ENCODE data around the gene C1QTNF8. TPM values are rescaled to one million over a fixed set of nuclear protein-coding genes. Genes with fewer than 3 reads are reported as not detected.

Gene C1QTNF8
- total and polyA plus RNA-seq, 4 donors, result not detected

DNA sequence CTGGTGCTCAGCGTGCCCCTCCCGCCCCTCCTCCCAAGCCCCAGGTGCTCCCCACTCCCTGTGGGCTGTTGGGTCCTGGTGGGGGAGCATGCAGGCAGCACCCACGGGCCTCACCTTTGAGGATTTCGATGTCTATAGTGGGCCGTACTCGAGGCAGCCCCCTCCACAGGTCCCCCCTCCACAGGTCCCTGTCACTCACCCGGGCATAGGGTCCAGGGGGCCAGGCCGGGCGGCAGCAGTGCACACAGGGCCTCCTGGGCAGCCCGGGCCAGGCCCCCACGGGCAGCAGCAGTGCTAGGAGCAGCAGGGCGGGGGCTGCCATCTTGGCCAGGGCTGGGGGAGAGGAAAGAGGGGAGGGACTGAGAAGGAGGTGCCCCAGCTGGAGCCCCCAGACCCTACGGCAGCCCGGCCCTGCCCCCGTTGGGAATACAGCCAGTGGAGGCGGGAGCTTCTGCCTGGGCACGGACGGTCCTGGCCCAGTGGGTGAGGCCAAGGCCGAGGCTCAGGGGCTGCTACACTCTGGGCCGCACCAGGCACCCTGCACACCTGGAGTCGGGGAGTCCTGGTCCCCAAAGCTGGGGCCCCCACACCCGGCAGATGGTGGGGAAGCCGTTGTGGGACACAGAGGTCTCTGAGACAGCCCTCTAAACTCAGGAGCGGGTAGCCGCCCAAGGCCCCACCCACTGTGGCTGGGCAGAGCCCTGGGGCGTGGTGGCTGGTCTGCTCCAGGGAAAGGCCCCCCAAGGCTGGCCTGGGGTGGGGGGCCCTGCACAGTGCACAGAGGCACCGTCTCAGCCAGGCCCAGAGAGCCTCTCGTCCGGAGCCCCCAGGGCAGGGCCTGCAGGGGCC lies 1.2 kb downstream of the C1QTNF8 start:
- DNase-seq (ENCODE audit: low spot score), result no peak
- H3K27ac ChIP-seq (ENCODE audit: low read depth in 1 of 2, low read length in 2 of 2), result no peak overlapping the region
- H3K4me3 ChIP-seq (ENCODE audit: low read depth in 1 of 3, low read length in 3 of 3), result no peak overlapping the region
- peaks cover 1 to 4% (median 3%) of the 10 kb centered on the region in 4 donors for H3K4me1 ChIP-seq (ENCODE audit: control insufficient read depth in 4 of 4, insufficient read depth in 4 of 4, low read length in 3 of 4)
- no peaks in the 10 kb centered on the region for H3K9me3 ChIP-seq (ENCODE audit: control insufficient read depth in 4 of 4, low read length in 3 of 4)
- WGBS, result 67% methylated on average over 29 of the region's 29 CpGs
- peaks cover 0 to 1% (median 0%) of the 10 kb centered on the region in 4 donors for H3K27me3 ChIP-seq (ENCODE audit: control insufficient read depth in 4 of 4, insufficient read depth in 4 of 4, low read length in 3 of 4)
- H3K9ac ChIP-seq (ENCODE audit: low read depth in 1 of 2, low read length in 2 of 2), result no peak overlapping the region
- H3K36me3 ChIP-seq (ENCODE audit: control insufficient read depth in 4 of 4, insufficient read depth in 3 of 4, low read depth in 1 of 4, low read length in 3 of 4), result no peaks in the 10 kb centered on the region
- TF ChIP-seq, protein P1, sequence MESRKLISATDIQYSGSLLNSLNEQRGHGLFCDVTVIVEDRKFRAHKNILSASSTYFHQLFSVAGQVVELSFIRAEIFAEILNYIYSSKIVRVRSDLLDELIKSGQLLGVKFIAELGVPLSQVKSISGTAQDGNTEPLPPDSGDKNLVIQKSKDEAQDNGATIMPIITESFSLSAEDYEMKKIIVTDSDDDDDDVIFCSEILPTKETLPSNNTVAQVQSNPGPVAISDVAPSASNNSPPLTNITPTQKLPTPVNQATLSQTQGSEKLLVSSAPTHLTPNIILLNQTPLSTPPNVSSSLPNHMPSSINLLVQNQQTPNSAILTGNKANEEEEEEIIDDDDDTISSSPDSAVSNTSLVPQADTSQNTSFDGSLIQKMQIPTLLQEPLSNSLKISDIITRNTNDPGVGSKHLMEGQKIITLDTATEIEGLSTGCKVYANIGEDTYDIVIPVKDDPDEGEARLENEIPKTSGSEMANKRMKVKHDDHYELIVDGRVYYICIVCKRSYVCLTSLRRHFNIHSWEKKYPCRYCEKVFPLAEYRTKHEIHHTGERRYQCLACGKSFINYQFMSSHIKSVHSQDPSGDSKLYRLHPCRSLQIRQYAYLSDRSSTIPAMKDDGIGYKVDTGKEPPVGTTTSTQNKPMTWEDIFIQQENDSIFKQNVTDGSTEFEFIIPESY (IDR thresholded peaks at IDR 0.05), result no peak
- no peak for TF ChIP-seq SP1 (IDR thresholded peaks at IDR 0.05)
- TF ChIP-seq EGR1 (IDR thresholded peaks at IDR 0.05; ENCODE audit: low read depth in 2 of 2), result no peak
- TF ChIP-seq GABPA (IDR thresholded peaks at IDR 0.05 in 1 of 2, conservative IDR thresholded peaks at IDR 0.05 in 1 of 2), result no peak
- TF ChIP-seq NR2F2 (IDR thresholded peaks at IDR 0.05), result no peak
- no peak for TF ChIP-seq YY1 (IDR thresholded peaks at IDR 0.05)

DNA sequence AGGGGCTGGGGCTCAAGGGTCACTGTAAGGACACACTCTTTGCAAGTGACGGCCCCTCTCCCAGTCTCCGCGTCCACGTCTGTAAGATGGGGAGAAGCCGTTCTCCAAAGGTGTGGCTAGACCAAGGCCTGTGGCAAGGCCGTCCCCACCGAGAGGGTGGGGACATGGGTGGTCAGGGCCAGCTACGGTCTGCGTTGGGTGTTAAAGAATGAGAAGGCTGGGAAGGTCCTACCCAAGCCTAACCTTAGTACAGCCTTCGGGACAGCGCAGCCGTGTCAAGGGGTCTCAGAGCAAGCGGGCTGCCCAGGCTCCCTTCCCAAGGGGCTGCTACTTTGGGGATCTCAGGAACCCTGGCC lies 1.9 kb downstream of the C1QTNF8 start:
- Histone ChIP-seq H3K36me3 (ENCODE audit: control insufficient read depth in 4 of 4, insufficient read depth in 3 of 4, low read depth in 1 of 4, low read length in 3 of 4) (no peaks in the 10 kb centered on the region), H3K4me1 (ENCODE audit: control insufficient read depth in 4 of 4, insufficient read depth in 4 of 4, low read length in 3 of 4) (peaks cover 5 to 12% (median 8%) of the 10 kb centered on the region in 4 donors), H3K9me3 (ENCODE audit: control insufficient read depth in 4 of 4, low read length in 3 of 4) (no peaks in the 10 kb centered on the region), H3K9ac (ENCODE audit: low read depth in 1 of 2, low read length in 2 of 2) (no peak overlapping the region), H3K27me3 (ENCODE audit: control insufficient read depth in 4 of 4, insufficient read depth in 4 of 4, low read length in 3 of 4) (peaks cover 0 to 2% (median 0%) of the 10 kb centered on the region in 4 donors), H3K4me3 (ENCODE audit: low read depth in 1 of 3, low read length in 3 of 3) (no peak overlapping the region), H3K27ac (ENCODE audit: low read depth in 1 of 2, low read length in 2 of 2) (no peak overlapping the region)
- DNase-seq (ENCODE audit: low spot score), result no peak
- 76% methylated on average over 13 of the region's 13 CpGs for WGBS
- TF ChIP-seq, protein P2, sequence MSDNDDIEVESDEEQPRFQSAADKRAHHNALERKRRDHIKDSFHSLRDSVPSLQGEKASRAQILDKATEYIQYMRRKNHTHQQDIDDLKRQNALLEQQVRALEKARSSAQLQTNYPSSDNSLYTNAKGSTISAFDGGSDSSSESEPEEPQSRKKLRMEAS (IDR thresholded peaks at IDR 0.05), result no peak
- TF ChIP-seq TAF1 (conservative IDR thresholded peaks at IDR 0.05), result no peak
- TF ChIP-seq, protein P3, sequence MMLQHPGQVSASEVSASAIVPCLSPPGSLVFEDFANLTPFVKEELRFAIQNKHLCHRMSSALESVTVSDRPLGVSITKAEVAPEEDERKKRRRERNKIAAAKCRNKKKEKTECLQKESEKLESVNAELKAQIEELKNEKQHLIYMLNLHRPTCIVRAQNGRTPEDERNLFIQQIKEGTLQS (IDR thresholded peaks at IDR 0.05), result no peak
- TF ChIP-seq SP1 (IDR thresholded peaks at IDR 0.05), result no peak
- TF ChIP-seq RXRA (IDR thresholded peaks at IDR 0.05), result no peak
- TF ChIP-seq RAD21 (IDR thresholded peaks at IDR 0.05), result no peak
- no peak for TF ChIP-seq NR2F2 (IDR thresholded peaks at IDR 0.05)
- no peak for TF ChIP-seq FOXA2 (IDR thresholded peaks at IDR 0.05)
- no peak for TF ChIP-seq YY1 (IDR thresholded peaks at IDR 0.05)
- TF ChIP-seq HNF4A (conservative IDR thresholded peaks at IDR 0.05), result no peak
- TF ChIP-seq EGR1 (IDR thresholded peaks at IDR 0.05; ENCODE audit: low read depth in 2 of 2), result no peak
- TF ChIP-seq JUND (IDR thresholded peaks at IDR 0.05), result no peak
- TF ChIP-seq, protein P4, sequence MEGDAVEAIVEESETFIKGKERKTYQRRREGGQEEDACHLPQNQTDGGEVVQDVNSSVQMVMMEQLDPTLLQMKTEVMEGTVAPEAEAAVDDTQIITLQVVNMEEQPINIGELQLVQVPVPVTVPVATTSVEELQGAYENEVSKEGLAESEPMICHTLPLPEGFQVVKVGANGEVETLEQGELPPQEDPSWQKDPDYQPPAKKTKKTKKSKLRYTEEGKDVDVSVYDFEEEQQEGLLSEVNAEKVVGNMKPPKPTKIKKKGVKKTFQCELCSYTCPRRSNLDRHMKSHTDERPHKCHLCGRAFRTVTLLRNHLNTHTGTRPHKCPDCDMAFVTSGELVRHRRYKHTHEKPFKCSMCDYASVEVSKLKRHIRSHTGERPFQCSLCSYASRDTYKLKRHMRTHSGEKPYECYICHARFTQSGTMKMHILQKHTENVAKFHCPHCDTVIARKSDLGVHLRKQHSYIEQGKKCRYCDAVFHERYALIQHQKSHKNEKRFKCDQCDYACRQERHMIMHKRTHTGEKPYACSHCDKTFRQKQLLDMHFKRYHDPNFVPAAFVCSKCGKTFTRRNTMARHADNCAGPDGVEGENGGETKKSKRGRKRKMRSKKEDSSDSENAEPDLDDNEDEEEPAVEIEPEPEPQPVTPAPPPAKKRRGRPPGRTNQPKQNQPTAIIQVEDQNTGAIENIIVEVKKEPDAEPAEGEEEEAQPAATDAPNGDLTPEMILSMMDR (IDR thresholded peaks at IDR 0.05; ENCODE audit: low read depth, low read length, missing input control), result no peak
- TF ChIP-seq, protein P1 (IDR thresholded peaks at IDR 0.05), result no peak
- TF ChIP-seq, protein P5, sequence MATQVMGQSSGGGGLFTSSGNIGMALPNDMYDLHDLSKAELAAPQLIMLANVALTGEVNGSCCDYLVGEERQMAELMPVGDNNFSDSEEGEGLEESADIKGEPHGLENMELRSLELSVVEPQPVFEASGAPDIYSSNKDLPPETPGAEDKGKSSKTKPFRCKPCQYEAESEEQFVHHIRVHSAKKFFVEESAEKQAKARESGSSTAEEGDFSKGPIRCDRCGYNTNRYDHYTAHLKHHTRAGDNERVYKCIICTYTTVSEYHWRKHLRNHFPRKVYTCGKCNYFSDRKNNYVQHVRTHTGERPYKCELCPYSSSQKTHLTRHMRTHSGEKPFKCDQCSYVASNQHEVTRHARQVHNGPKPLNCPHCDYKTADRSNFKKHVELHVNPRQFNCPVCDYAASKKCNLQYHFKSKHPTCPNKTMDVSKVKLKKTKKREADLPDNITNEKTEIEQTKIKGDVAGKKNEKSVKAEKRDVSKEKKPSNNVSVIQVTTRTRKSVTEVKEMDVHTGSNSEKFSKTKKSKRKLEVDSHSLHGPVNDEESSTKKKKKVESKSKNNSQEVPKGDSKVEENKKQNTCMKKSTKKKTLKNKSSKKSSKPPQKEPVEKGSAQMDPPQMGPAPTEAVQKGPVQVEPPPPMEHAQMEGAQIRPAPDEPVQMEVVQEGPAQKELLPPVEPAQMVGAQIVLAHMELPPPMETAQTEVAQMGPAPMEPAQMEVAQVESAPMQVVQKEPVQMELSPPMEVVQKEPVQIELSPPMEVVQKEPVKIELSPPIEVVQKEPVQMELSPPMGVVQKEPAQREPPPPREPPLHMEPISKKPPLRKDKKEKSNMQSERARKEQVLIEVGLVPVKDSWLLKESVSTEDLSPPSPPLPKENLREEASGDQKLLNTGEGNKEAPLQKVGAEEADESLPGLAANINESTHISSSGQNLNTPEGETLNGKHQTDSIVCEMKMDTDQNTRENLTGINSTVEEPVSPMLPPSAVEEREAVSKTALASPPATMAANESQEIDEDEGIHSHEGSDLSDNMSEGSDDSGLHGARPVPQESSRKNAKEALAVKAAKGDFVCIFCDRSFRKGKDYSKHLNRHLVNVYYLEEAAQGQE (IDR thresholded peaks at IDR 0.05), result no peak
- TF ChIP-seq HNF4G (IDR thresholded peaks at IDR 0.05), result no peak
- no peak for TF ChIP-seq GABPA (IDR thresholded peaks at IDR 0.05 in 1 of 2, conservative IDR thresholded peaks at IDR 0.05 in 1 of 2)
- TF ChIP-seq FOXA1 (IDR thresholded peaks at IDR 0.05), result no peak

Measured in liver (tissue), 9 donors.